Activated CD8-positive, alpha-beta memory T cell treated with anti-CD3 and anti-CD28 coated beads for 1 hour (primary cell): ENCODE data around the gene GDPD1.
"Not testable (repeated sequence)": the region's sequence is repeated elsewhere in the genome, so short reads cannot be mapped to it uniquely, and the experiment has no call there.

Source experiments
- DNase-seq, 2 donors: peaks; one replicate each; pipeline ENCODE4 v3.0.0-alpha.2; 2020; ENCODE audit warnings: low read depth in 1 of 2; ENCODE audit errors: extremely low read depth in 1 of 2

Gene GDPD1

DNA sequence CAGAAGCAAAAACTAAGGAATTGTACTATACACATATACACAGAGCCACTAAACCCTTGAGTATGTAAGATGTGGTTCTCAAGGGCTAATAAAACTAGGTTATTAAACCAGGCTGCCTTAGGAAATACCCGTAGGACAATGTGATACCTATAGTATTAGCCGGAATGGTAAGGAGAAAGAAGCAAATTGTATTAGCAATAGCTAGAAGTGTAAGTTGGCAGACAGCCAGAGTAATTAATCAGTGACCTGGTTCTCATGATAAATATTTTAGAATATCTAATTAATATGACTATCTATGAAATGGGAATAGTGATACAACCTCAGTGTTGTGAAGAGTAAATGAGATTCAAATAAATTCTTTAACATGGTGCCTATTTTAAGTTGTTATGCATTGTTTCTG is 18.6 kb downstream of the GDPD1 start:
- DNase-seq = no peak

DNA sequence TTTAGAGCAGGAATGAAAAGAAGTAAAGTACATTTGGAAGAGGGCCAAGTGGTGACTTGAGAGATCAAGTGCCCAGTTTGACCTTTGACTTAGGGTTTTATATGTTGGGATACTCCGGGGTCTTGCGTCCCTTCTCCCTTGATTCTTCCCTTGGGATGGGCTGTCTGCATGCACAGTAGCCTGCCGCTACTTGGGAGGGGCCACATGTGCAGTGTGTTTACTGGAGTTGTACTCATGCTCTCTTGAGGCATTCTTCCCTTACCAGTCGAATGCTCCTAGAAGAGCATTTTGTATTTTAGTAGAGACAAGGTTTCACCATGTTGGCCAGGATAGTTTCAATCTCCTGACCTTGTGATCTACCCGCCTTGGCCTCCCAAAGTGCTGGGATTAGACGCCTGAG is 23.8 kb downstream of the GDPD1 start:
- no peak for DNase-seq

DNA sequence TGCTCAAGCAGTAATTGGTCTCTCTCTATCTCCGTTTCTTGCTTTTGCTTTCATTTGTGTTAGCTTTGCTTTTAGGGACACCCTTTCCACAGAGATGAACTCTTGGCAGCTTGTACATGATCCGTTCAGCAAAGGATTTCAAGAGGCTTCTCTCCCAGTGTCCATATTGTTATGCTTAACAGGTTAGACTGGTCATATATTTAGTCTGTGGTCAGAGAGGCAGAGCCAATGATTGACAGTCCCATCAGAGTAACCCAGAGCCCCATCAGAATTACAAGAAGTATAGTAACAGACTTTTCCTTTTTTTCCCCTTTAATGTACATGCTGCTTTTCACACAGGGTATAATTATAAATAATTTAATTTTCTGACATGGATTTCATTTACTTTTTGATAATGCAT is 34.4 kb downstream of the GDPD1 start:
- DNase-seq = no peak

DNA sequence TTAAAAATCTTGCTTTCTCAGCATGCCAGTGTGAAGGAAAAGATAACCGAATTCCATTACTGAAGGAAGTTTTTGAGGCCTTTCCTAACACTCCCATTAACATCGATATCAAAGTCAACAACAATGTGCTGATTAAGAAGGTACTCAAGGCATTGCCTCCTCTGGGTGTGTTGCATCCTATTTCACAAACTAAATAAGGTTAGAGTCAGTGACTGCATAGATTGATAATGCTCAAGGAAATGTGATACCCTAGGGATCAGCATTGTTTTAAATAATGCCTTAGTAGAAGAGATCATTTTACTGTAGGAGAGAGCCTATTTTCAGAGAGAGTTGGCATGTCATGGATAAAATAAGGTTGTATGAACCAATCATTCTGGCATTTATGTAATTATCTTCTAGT is 36.8 kb downstream of the GDPD1 start:
- no peak for DNase-seq

DNA sequence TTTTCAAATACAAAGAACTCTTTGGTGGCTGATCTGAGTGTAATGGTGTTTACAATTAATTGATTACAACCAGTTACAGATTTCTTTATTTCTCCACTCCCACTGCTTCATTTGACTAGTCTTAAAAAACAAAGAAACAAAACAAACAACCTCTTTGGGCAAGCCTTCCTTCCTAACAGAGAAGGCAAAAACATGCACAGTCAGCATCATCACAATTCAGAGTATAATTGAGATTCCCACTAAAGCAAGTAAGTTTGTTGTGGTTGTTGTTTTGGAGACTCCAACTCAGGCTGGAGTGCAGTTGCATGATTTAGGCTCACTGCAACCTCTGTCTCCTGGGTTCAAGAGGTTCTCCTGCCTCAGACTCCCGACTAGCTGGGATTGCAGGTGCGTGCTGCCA is 40.4 kb downstream of the GDPD1 start:
- DNase-seq = no peak

DNA sequence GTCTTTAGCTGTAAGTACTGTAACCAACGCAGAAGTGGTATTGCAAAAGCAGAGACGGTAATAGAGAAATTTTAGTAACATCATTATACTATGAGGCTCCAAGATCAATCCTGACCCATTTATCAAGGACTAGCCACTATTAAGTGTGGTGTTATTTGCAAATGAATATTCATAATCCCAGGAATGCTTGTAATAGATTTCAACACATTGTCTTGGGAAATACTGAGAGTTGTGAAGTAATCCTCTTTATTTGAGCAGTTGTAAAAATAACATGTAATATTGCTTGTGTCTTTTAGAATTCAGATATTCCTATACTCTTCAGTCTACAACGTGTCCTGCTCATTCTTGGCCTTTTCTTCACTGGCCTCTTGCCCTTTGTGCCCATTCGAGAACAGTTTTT is 46.4 kb downstream of the GDPD1 start:
- DNase-seq = no peak

DNA sequence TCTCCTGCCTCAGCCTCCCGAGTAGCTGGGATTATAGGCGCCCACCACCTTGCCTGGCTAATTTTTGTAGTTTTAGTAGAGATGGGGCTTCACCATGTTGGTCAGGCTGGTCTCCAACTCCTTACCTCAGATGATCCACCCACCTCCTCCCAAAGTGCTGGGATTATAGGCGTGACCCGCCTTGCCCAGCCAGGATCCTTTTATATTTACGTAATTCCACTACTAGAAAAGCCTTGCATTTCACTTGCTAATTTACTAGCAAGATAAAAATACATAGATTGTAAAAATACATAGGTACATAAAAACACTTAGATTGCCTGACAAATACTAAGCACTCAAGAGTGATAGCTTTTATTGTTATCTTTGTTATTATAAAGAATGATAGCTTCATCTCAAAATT is 47.5 kb downstream of the GDPD1 start:
- no peak for DNase-seq

DNA sequence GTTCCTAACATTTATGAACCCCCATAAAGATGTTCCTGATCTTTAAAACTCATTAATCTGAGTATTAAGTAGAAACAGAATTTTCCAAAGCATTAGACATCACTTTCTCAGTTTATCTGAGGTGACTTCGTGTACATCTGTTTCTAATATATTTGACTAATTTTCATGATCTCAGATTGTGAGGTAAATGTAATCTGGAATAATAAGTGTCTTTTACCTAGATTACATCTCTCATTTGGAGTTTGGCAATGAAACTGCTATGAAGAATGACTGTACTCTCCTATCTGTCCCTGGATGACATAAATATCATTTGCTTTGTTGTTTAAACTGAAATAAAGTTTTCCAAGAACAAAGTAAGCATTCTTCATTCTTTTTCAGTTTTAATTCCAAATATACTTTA is 55.3 kb downstream of the GDPD1 start:
- DNase-seq = no peak

DNA sequence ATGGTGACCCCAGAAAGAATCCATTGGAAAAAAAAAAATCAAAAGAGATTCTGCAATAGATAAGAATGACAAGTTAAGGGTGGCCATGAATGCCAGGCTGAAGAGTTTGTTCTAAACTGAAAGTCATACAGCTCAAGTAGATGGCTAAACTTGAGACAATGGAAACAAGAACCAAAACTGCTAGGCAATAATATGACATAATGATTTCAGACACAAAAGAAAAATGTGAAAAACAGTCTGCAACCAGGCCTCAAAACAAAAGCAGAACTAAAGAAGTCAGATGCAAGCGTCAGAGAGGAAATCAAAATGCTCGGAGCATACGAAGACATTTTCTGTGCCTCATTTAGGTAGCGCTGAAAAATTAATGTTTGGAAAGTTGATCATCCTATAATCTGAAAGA is 56.7 kb downstream of the GDPD1 start:
- DNase-seq = no peak

DNA sequence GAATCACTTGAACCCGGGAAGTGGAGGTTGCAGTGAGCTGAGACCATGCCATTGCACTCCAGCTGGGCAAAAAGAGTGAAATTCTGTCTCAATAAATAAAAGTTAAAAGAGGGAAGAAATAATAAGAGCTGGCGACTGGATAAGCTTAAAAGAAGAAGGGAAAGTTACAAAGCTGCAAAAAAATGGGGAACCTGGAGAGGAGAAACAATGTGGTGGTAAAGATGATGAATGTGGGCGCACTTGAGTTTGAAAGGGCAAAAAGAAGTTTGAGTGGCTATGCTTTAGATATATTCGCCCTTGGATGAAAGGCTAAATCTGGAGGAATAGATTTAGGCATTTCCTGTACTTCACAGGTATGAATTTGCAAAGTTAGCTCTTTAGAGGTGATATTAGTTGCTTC is 58.1 kb downstream of the GDPD1 start:
- DNase-seq = no peak

DNA sequence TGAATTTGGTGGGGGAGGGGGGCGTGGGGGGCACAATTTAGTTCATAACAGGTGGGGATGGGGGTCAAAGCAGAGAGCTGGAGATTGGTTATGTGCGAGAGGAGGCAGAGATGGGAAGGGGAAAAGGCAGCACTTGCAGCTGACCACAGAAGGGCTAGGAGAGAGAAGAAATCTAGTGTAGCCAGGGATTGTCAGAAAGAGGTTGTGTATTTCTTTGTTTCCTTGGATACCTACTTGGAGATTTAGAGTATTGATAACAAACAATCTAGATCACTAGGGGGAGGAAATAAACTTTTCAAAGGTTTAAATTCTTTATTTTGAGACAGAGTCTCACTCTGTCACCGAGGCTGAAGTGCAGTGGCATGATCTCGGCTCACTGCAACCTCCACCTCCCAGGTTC is 64.0 kb downstream of the GDPD1 start:
- no peak for DNase-seq

DNA sequence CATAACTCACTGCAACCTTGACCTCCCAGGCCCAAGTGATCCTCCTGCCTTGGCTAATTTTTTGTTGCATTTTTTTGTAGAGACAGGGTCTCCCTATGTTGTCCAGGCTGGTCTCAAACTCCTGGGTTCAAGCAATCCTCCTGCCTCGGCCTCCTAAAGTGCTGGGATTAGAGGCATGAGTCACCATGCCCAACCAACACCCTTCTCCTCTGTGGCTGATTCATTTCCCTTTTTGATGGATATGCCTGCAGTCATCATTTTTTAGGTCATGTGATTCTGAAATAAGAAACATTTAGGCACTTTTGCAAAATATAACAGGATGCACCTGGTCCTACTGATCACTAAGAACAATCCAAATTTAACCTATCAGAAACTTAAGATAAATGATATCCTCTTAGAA is 67.1 kb downstream of the GDPD1 start:
- no peak for DNase-seq

DNA sequence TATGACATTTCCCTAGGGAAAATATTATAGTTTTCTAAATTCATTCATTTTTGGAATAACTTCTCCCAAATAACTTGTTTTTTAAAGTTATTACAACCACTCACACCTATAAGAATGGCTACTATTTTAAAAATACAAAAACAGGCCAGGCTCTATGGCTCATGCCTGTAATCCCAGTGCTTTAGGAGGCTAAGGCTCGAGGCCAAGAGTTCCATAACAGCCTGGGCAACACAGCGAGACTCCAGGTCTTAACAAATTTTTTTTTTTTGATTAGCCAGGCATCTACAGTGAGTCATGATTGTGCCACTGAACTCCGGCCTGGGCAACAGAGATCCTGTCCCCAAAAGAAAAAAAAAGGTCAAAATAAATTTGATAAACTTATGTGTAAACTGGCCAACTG is 67.6 kb downstream of the GDPD1 start:
- no peak for DNase-seq

DNA sequence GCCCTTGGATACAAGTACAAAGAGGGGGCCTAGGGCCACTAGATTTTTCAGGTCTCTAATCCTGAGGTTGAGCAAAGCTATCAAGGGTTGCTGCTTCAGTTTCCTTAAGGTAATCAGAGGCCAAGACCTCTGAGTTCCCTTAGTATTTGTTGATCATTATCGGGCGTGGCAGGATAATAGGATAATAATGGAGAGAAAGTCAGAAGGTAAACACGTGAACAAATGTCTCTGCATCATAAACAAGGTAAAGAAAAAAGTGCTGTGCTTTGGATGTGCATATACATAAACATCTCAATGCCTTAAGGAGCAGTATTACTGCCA is 69.6 kb downstream of the GDPD1 start:
- DNase-seq = no peak

DNA sequence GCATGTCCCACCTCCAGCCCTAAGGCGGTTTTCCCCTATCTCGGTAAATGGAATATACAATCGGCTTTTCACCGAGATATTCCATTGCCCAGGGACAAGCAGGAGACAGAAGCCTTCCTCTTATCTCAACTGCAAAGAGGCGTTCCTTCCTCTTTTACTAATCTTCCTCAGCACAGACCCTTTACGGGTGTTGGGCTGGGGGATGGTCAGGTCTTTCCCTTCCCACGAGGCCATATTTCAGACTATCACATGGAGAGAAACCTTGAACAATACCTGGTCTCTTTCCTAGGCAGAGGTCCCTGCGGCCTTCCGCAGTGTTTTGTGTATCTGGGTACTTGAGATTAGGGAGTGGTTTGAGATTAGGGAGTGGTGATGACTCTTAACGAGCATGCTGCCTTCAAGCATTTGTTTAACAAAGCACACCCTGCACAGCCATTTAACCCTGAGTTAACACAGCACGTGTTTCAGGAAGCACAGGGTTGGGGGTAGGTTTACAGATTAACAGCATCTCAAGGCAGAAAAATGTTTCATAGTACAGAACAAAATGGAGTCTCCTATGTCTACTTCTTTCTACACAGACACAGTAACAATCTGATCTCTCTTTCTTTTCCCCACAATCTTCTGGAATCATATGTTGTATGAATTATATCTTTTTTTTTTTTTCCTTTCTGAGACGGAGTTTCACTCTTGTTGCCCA is 70.1 kb downstream of the GDPD1 start:
- not testable (repeated sequence) for DNase-seq

DNA sequence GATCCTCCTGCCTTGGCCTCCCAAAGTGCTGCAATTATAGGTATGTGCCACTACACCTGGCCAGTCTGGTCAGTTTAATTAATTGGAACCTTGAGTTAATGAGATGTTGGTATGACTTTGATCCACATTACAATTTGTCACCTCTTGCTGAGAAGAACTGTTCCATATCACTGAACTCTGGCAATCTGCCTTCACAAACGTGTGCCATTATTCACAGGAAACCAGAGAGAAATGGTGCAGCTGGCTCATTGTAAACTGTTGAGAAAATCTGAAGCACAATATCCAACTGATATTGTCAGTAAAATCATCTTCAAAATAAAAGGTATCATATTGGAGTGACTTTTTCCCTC is 71.8 kb downstream of the GDPD1 start:
- no peak for DNase-seq

DNA sequence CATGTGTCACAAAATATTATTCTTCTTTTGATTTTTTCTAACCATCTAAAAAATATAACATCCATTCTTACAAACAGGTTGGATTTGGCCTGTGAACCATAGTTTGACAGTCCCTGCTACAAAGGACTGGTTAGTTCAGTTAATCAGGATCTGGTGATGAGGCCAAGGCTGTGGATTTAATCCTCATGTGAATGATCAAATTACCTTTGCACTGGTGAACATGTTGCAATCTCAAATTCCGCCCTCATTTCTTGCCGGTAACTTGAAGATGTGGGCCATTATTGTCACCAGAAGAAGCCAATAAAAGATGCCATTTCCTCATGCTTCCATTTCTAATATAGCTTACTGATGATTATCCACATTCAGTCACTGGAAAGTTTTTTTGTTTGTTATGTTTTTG is 75.9 kb downstream of the GDPD1 start:
- DNase-seq = no peak

DNA sequence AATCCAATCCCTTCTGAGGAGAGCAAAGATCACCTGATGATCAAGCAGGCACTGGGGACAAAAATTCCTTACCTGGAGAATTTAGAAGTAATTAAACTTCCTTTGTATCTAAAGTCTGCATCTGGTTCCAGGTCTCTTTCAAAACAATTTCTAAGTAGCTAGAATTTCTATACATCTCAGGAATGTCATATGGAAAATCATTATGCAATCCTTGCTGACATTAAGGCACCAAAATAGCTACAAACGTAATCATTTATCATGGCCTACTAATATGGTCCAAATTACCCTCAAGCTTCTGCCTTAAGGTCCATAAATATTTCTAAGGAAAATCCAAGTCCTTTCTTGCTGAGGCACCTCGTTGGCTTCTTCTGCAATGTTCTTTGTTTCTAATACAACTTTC is 78.2 kb downstream of the GDPD1 start:
- no peak for DNase-seq

DNA sequence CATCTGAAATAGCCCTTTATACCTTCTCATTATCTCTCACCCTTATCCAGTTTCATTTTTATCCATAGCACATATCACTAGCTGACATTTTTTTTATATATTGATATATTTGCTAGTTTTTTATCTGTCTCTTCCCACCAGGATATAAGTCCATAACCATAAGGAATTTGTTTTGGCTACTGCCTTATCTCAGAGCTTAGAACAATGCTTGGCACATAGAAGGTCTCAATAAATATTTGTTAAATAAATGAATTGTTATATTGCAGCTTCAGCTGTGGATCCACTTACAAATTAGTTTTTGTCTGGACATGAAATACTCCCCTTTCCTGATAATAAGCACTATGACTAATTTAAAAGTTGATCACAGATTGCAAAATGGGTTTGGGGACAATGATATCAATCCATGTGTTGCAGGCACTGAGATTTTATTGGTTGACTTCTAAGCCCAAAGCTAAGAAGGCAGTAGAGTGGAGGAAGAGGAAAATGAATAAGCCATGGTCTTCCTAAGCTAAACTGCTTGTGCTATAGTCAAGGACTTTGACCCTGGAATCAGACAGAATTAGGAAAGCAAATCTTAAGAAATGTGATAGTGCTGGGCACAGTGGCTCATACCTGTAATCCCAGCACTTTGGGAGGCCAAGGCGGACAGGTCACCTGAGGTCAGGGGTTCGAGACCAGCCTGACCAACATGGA is 79.2 kb downstream of the GDPD1 start:
- no peak for DNase-seq

DNA sequence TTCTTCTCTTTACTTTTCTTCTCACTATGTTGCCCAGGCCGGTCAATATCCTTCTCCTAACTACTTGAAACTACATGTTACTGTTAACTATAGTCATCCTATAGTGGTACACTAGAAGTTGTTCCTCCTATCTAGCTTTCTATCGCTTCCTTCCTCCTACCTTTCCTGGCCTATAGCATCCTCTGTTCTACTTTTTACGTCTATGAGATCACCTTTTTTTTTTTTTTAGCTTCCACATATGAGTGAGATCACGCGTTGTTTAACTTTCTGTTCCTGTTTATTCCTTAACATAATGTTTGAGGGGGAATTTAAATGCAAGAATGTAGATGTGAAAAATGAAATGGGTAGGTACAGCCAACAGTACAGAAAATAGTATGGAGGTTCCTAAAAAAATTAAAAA is 80.6 kb downstream of the GDPD1 start:
- DNase-seq = no peak

DNA sequence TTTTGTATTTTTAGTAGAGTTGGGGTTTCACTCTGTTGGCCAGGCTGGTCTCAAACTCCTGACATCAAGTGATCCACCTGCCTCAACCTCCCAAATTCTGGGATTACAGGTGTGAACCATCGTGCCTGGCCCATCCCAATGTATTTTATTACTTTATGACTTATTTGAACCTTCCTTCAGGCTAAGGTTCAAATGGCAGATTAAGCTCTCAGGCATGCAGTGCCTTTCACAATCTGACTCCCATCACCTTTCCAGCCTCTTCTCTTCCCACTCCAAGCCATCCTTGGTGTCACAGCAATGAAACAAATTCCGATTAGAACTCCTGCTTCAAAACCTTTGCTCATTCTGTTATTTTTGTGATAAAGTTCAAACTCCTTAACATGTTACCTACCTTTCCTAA is 84.5 kb downstream of the GDPD1 start:
- DNase-seq = no peak

DNA sequence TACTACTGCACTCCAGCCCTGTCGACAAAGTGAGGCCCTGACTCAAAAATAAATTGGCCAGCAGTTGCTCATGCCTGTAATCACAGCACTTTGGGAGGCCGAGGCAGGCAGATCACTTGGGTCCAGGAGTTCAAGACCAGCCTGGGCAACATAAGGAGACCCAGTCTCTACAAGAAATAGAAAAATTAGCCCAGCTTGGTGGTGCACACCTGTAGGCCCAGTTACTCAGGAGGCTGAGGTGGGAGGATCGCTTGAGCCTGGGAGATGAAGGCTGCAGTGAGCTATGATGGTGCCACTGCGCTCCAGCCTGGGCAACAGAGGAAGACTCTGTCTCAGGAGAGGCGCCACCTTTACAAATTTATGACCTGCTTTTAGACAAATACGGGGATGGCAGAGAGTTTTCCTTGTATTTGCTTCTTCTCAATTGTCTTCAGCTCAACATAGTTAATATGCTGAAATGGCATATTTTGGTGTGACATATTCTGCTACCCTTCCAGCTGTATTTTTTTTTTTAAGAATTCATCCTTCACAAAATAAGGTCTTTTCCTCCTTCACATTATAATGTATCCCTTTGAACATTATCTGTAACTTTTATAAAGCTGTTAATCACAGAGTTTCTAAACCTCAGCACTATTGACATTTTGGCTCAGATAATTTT is 90.1 kb downstream of the GDPD1 start:
- DNase-seq = no peak

DNA sequence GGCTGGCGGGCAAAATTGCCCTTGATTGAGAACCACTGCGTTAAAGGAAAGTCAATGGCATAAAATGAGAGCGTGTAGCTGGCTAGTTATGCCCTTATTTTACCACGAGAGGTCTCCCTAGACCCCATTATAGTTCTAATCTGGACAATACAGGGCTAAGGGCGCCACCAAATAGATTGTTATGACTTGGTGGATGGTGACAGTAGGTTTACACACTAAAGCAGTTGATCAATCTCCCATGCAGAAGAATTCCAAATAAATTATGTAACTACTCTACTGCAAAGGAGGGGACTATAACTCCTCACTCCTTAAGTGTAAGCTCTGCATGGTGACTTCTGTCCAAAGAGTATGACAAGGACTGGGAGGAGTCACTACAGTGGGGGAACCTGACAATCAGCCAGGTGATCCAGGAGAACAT is 90.7 kb downstream of the GDPD1 start:
- DNase-seq = no peak
